HEK293T (cell line): ENCODE measurements around the gene SNX20.

Source experiments
- CTCF ChIA-PET: fragments of 350-600 bp; formaldehyde crosslinking; extraction: SDS; loops from one replicate; lab custom pipeline; 2021; ENCODE audit warnings: antibody characterized with exemption, inconsistent platforms; lab: Yijun Ruan, JAX
- POLR2A ChIA-PET: fragments of 350-600 bp; formaldehyde crosslinking; extraction: SDS; loops from one replicate; lab custom pipeline; 2020; ENCODE audit warnings: antibody characterized with exemption, inconsistent platforms; lab: Yijun Ruan, JAX
- DNase-seq: peaks from one replicate; pipeline ENCODE4 v3.0.0; 2012; ENCODE audit warnings: mixed read lengths; ENCODE audit errors: extremely low spot score
- ARNT ChIP-seq: fragments of 450-650 bp; IDR thresholded peaks from 2 replicates; pipeline ENCODE4 v1.6.1; 2017; ENCODE audit warnings: mild to moderate bottlenecking
- BHLHE40 ChIP-seq: fragments of 450-650 bp; IDR thresholded peaks from 2 replicates; pipeline ENCODE4 v1.6.1; 2016; ENCODE audit warnings: mild to moderate bottlenecking, moderate library complexity, borderline replicate concordance
- CTBP1 ChIP-seq: fragments of 450-650 bp; IDR thresholded peaks from 2 replicates; pipeline ENCODE4 v1.6.1; 2016; ENCODE audit warnings: borderline replicate concordance
- ELF4 ChIP-seq: fragments of 450-650 bp; IDR thresholded peaks from 2 replicates; pipeline ENCODE4 v1.6.1; 2017; ENCODE audit warnings: antibody characterized with exemption
- FOXA1 ChIP-seq: fragments of 450-650 bp; IDR thresholded peaks from 2 replicates; pipeline ENCODE4 v1.6.1; 2016; ENCODE audit warnings: mild to moderate bottlenecking
- FOXK2 ChIP-seq: fragments of 450-650 bp; IDR thresholded peaks from 2 replicates; pipeline ENCODE4 v1.6.1; 2016; ENCODE audit warnings: mild to moderate bottlenecking
- FOXM1 ChIP-seq: fragments of 450-650 bp; IDR thresholded peaks from 2 replicates; pipeline ENCODE4 v1.6.1; 2017; ENCODE audit warnings: mild to moderate bottlenecking, borderline replicate concordance
- HDGF ChIP-seq: fragments of 450-650 bp; IDR thresholded peaks from 2 replicates; pipeline ENCODE4 v1.6.1; 2017; ENCODE audit warnings: antibody characterized with exemption, borderline replicate concordance
- L3MBTL2 ChIP-seq: fragments of 450-650 bp; conservative IDR thresholded peaks from 2 replicates; pipeline ENCODE4 v1.6.1; 2016; ENCODE audit warnings: mild to moderate bottlenecking
- LEF1 ChIP-seq: fragments of 450-650 bp; IDR thresholded peaks from 2 replicates; pipeline ENCODE4 v1.6.1; 2017; ENCODE audit warnings: mild to moderate bottlenecking, borderline replicate concordance
- NFRKB ChIP-seq: fragments of 450-650 bp; IDR thresholded peaks from 2 replicates; pipeline ENCODE4 v1.6.1; 2016; ENCODE audit warnings: mild to moderate bottlenecking, moderate library complexity
- PKNOX1 ChIP-seq: fragments of 450-650 bp; IDR thresholded peaks from 2 replicates; pipeline ENCODE4 v1.6.1; 2016
- SP1 ChIP-seq: fragments of 450-650 bp; IDR thresholded peaks from 2 replicates; pipeline ENCODE4 v1.6.1; 2017
- SUZ12 ChIP-seq: fragments of 450-650 bp; IDR thresholded peaks from 2 replicates; pipeline ENCODE4 v1.6.1; 2016; ENCODE audit warnings: mild to moderate bottlenecking
- TARDBP ChIP-seq: fragments of 450-650 bp; IDR thresholded peaks from 2 replicates; pipeline ENCODE4 v1.6.1; 2016
- ZNF384 ChIP-seq: fragments of 450-650 bp; IDR thresholded peaks from 2 replicates; pipeline ENCODE4 v1.6.1; 2016

Gene SNX20

GRCh38 chr16:50669741-50670140 lies 11.4 kb downstream of the SNX20 start:
- ChIA-PET POLR2A (no interaction called here), CTCF (interaction anchor here (6.2 kb wide), 1 partner anchor 137 kb away, joined by 40 read pairs; no protein-coding TSS in a partner anchor)
- no peak for DNase-seq
- no peak for TF ChIP-seq NFRKB
- no peak for TF ChIP-seq FOXK2
- TF ChIP-seq PKNOX1: no peak
- TF ChIP-seq LEF1: no peak
- no peak for TF ChIP-seq L3MBTL2
- TF ChIP-seq SUZ12: no peak
- TF ChIP-seq ZNF384: no peak
- TF ChIP-seq FOXM1: no peak
- no peak for TF ChIP-seq FOXA1
- no peak for TF ChIP-seq ELF4
- no peak for TF ChIP-seq HDGF

- DNase-seq: no peak
- POLR2A ChIA-PET: interaction anchor here (0.5 kb wide), 1 partner anchor 11 kb away, joined by 3 read pairs; no protein-coding TSS in a partner anchor
Measured at GRCh38 chr16:50668368-50669008, 12.6 kb downstream of the SNX20 start.

GRCh38 chr16:50667497-50668367 lies 13.4 kb downstream of the SNX20 start:
- ChIA-PET POLR2A (no interaction called here), CTCF (interaction anchor here (0.6 to 6.2 kb wide), 3 partner anchors 139 to 238 kb away, joined by 3 to 40 read pairs (median 3); no protein-coding TSS in a partner anchor)
- TF ChIP-seq L3MBTL2 (no peak), NFRKB (no peak), FOXK2 (no peak), ELF4 (no peak), FOXM1 (no peak)
- no peak for DNase-seq

More at GRCh38 chr16:50668368-50669008, 12.6 kb downstream of the SNX20 start:
- CTCF ChIA-PET: interaction anchor here (0.6 to 6.2 kb wide), 3 partner anchors 138 to 680 kb away, joined by 3 to 40 read pairs (median 3); no protein-coding TSS in a partner anchor
- TF ChIP-seq NFRKB: no peak
- no peak for TF ChIP-seq LEF1
- TF ChIP-seq FOXK2: no peak
- TF ChIP-seq BHLHE40: no peak
- TF ChIP-seq ELF4: no peak
- TF ChIP-seq ARNT: no peak
- TF ChIP-seq PKNOX1: no peak
- no peak for TF ChIP-seq FOXM1
- no peak for TF ChIP-seq SUZ12
- TF ChIP-seq TARDBP: no peak
- TF ChIP-seq FOXA1: no peak

- no peak for TF ChIP-seq SP1
- ChIA-PET POLR2A (no interaction called here), CTCF (interaction anchor here (0.6 to 6.2 kb wide), 4 partner anchors 11 to 655 kb away, joined by 3 to 40 read pairs (median 6); no protein-coding TSS in a partner anchor)
- DNase-seq: no peak
Measured at GRCh38 chr16:50666658-50667496, 14.2 kb downstream of the SNX20 start.

GRCh38 chr16:50665128-50665878 lies 15.8 kb downstream of the SNX20 start:
- peak; percentile 79 for DNase-seq
- TF ChIP-seq CTBP1: no peak
- no peak for TF ChIP-seq FOXM1
- TF ChIP-seq NFRKB: no peak
- TF ChIP-seq TARDBP: no peak
- TF ChIP-seq HDGF: no peak
- no peak for TF ChIP-seq FOXK2
- no peak for TF ChIP-seq ZNF384
- no peak for TF ChIP-seq PKNOX1
- TF ChIP-seq SP1: no peak
- TF ChIP-seq LEF1: no peak
- TF ChIP-seq ELF4: no peak
- no peak for TF ChIP-seq BHLHE40
- no peak for TF ChIP-seq FOXA1
- POLR2A ChIA-PET: no interaction called here
- CTCF ChIA-PET: interaction anchor here (0.6 to 2.3 kb wide), 16 partner anchors 8 to 455 kb away, joined by 3 to 10 read pairs (median 4); no protein-coding TSS in a partner anchor
